ENCODE data around the gene RFPL1.

GRCh38 chr22:29463629-29464028, 25.2 kb downstream of the RFPL1 start:
- TF ChIP-seq CTCF (IDR thresholded peaks at IDR 0.05): no peak
- TF ChIP-seq POLR2A (IDR thresholded peaks at IDR 0.05): no peak
- no peak for TF ChIP-seq POLR2AphosphoS5 (IDR thresholded peaks at IDR 0.05)
